Fibroblast of mammary gland (primary cell): ENCODE measurements around the gene MAB21L4.

ENCODE experiments used
- DNase-seq: peaks from one replicate; pipeline ENCODE4 v3.0.0-alpha.2; 2010; ENCODE audit warnings: low read depth
- H3K4me3 ChIP-seq: 2 replicates; pipeline ENCODE4 v1.5.1; 2011; ENCODE audit warnings: low read depth, mild to moderate bottlenecking, low read length, moderate library complexity; ENCODE audit not compliant: control insufficient read depth
- CTCF ChIP-seq: conservative IDR thresholded peaks from 2 replicates; pipeline ENCODE4 v1.5.1; 2011; ENCODE audit warnings: low read depth, low read length, inconsistent platforms; ENCODE audit not compliant: control insufficient read depth, insufficient read depth

Gene MAB21L4

GRCh38 chr2:240933048-240933965, 37.4 kb upstream of the MAB21L4 start:
- DNase-seq = no peak
- TF ChIP-seq CTCF = no peak
- no peak overlapping the region for H3K4me3 ChIP-seq

GRCh38 chr2:240932724-240933047, 36.7 kb upstream of the MAB21L4 start:
- TF ChIP-seq CTCF = no peak
- no peak overlapping the region for H3K4me3 ChIP-seq
- DNase-seq = no peak

GRCh38 chr2:240932001-240932723, 36.2 kb upstream of the MAB21L4 start:
- no peak for TF ChIP-seq CTCF
- no peak for DNase-seq
- H3K4me3 ChIP-seq = no peak overlapping the region

GRCh38 chr2:240931319-240931949, 35.5 kb upstream of the MAB21L4 start:
- TF ChIP-seq CTCF = no peak
- DNase-seq = no peak
- H3K4me3 ChIP-seq = no peak overlapping the region

- no peak for TF ChIP-seq CTCF
- DNase-seq = no peak
- no peak overlapping the region for H3K4me3 ChIP-seq
Observed at GRCh38 chr2:240930631-240931318, 34.8 kb upstream of the MAB21L4 start.

GRCh38 chr2:240930096-240930630, 34.2 kb upstream of the MAB21L4 start:
- H3K4me3 ChIP-seq = no peak overlapping the region
- TF ChIP-seq CTCF = no peak
- DNase-seq = no peak
